Thoracic aorta (tissue), 2 donors: ENCODE data around the gene ABHD8. TPM values are rescaled to one million over a fixed set of nuclear protein-coding genes. Genes with fewer than 3 reads are reported as not detected.

Experiments used
- ATAC-seq: fragments of 150-250 bp; one replicate; pipeline ENCODE4 v1.8.0; 2017; ENCODE audit warnings: low read depth; ENCODE audit not compliant: insufficient number of reproducible peaks, low FRiP score
- DNase-seq: peaks from one replicate; pipeline ENCODE4 v3.0.0-alpha.2; 2020; ENCODE audit warnings: low spot score
- H3K27ac ChIP-seq, 2 donors: fragments of 200-600 bp; sonication (generic); 1 replicate in 1 of 2; 2 replicates in 1 of 2; pipeline ENCODE4 v1.5.1; 2016; ENCODE audit warnings: mild to moderate bottlenecking in 2 of 2, moderate library complexity in 2 of 2
- H3K27me3 ChIP-seq: fragments of 200-600 bp; sonication (generic); replicated peaks from 2 replicates; pipeline ENCODE4 v1.6.0; 2016; ENCODE audit warnings: mild to moderate bottlenecking; ENCODE audit not compliant: insufficient read depth
- H3K36me3 ChIP-seq: fragments of 200-600 bp; sonication (generic); one replicate; pipeline ENCODE4 v1.5.1; 2016
- H3K4me1 ChIP-seq, 2 donors: fragments of 200-600 bp; sonication (generic); 1 replicate in 1 of 2; 2 replicates in 1 of 2; pipeline versions ENCODE4 v1.5.1 to v1.6.0; 2016; ENCODE audit warnings: low read depth in 2 of 2, mild to moderate bottlenecking in 1 of 2; ENCODE audit not compliant: control insufficient read depth in 1 of 2
- H3K4me3 ChIP-seq: fragments of 200-600 bp; sonication (generic); 2 replicates; pipeline ENCODE4 v1.5.1; 2016; ENCODE audit warnings: mild to moderate bottlenecking
- H3K9me3 ChIP-seq: fragments of 200-600 bp; sonication (generic); 2 replicates; pipeline ENCODE4 v1.5.1; 2016
- CTCF ChIP-seq: fragments of 200-600 bp; sonication (generic); IDR thresholded peaks from one replicate; pipeline ENCODE4 v1.5.1; 2019; ENCODE audit warnings: antibody characterized with exemption
- total RNA-seq, 2 donors: library from RNA; depleted of rRNA; stranded (reverse); fragments of >200 nt; gene quantifications; one replicate each; pipeline versions ENCODE4 v1.1.0 to v1.2.3, GENCODE V29; 2016

ABHD8 gene
- total RNA-seq, 2 donors from 2014 or later: 9.8 to 24.0 TPM

DNA sequence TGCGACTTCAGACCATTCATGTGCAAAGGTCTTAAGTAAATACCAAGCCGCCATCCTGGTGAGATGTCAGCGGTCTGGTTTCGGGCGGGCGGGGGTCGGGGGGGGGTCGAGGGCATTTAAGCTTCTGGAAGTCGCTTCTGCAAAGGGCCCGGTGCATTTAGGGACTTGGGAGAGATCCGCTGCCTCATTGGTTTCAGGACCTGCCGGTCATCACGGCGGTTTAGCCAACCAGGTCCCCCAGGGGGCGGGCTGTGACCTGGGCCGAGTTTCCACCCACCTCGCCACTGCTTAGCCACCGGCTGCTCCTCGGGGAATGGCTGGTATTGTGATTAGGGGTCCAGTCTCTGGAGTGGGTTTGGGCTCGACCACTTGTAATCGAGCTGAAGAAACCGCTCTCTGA lies 13.7 kb downstream of the ABHD8 start:
- Histone ChIP-seq H3K4me3 (no peak overlapping the region), H3K4me1 (peaks cover 0 to 5% of the 10 kb centered on the region in 2 donors), H3K36me3 (no peaks in the 10 kb centered on the region), H3K9me3 (no peaks in the 10 kb centered on the region), H3K27me3 (no peaks in the 10 kb centered on the region), H3K27ac (no peak overlapping the region)
- ATAC-seq (no peak), DNase-seq (no peak)
- no peak for TF ChIP-seq CTCF

DNA sequence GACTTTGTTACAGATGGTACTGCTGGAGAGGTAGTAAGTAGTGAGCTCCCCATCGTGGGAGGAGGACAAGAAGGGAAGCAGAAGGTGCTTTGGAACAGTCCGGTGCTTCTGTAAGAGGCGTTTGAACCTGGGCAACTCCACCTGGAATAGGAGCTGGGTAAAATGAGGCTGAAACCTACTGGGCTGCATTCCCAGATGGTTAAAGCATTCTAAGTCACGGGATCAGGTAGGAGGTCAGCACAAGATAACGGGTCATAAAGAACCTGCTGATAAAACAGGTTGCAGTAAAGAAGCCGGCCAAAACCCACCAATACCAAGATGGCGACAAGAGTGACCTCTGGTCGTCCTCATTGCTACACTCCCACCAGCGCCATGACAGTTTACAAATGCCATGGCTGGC lies 16.5 kb downstream of the ABHD8 start:
- Histone ChIP-seq H3K27ac (no peak overlapping the region), H3K9me3 (no peaks in the 10 kb centered on the region), H3K4me1 (peaks cover 7 to 10% of the 10 kb centered on the region in 2 donors), H3K27me3 (no peaks in the 10 kb centered on the region), H3K36me3 (no peaks in the 10 kb centered on the region), H3K4me3 (no peak overlapping the region)
- no peak for DNase-seq
- ATAC-seq: no peak
- no peak for TF ChIP-seq CTCF

DNA sequence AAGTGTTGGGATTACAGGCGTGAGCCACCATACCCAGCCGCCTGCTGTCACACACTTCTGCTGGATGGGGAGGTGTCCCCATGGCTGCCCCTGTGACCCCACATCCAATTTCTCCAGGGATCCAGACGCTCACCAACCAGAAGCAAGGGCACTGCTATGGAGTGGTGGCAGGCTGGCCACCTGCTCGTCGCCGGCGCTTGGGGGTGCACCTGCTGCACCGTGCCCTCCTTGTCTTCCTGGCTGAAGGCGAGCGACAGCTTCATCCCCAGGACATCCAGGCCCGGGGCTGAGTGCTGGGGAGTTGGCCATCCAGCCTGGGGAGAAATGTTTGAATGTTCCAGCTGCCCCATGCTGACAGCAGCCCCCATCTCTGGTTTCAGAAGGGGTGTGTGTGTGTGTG lies 17.0 kb downstream of the ABHD8 start:
- Histone ChIP-seq H3K4me3 (no peak overlapping the region), H3K9me3 (no peaks in the 10 kb centered on the region), H3K4me1 (peaks cover 7 to 14% of the 10 kb centered on the region in 2 donors), H3K27me3 (no peaks in the 10 kb centered on the region), H3K27ac (no peak overlapping the region), H3K36me3 (no peaks in the 10 kb centered on the region)
- TF ChIP-seq CTCF: no peak
- DNase-seq: no peak
- ATAC-seq: no peak

DNA sequence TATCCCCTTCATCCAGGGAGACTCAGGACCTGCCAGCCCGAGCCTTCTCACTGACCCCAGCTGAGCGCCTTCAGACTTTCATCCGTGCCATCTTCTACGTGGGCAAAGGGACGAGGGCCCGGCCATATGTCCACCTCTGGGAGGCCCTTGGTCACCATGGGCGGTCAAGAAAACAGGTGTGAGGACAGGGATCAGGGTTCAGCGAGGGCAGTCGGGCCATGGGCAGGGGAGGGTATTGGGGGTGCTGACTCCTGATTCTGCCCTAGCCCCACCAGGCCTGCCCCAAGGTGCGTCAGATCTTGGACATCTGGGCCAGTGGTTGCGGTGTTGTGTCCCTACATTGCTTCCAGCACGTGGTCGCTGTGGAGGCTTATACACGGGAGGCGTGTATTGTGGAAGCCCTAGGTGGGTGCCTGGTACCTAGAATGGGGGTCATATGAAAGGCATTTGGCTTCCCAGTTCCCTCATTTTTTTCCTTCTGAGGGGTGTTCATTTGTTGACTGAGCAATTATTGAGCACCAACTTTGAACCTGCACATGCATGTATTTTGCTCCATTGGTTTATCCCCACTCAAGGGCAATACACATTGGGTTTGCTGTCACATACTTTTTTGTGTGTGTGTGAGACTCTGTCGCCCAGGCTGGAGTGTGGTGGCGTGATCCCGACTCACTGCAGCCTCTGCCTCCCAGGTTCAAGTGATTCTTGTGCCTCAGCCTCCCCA lies 17.6 kb downstream of the ABHD8 start:
- Histone ChIP-seq H3K27ac (no peak overlapping the region), H3K36me3 (no peaks in the 10 kb centered on the region), H3K9me3 (no peaks in the 10 kb centered on the region), H3K4me1 (peaks cover 7 to 14% of the 10 kb centered on the region in 2 donors), H3K27me3 (no peaks in the 10 kb centered on the region), H3K4me3 (no peak overlapping the region)
- DNase-seq (no peak), ATAC-seq (no peak)
- no peak for TF ChIP-seq CTCF

- Histone ChIP-seq H3K4me1 (peaks cover 7 to 14% of the 10 kb centered on the region in 2 donors), H3K27me3 (no peaks in the 10 kb centered on the region), H3K4me3 (no peak overlapping the region), H3K9me3 (no peaks in the 10 kb centered on the region), H3K36me3 (peaks cover 7% of the 10 kb centered on the region), H3K27ac (no peak overlapping the region)
- ATAC-seq: no peak
- TF ChIP-seq CTCF: no peak
- DNase-seq: no peak
Observed at GRCh38 chr19:17283504-17283996, 19.7 kb downstream of the ABHD8 start.
